K562 (cell line): ENCODE data around the gene HTR5A. TPM values are rescaled to one million over a fixed set of nuclear protein-coding genes. Genes with fewer than 3 reads are reported as not detected.

Experiments used
- CBX8 ChIP-seq: fragments of 200-600 bp; sonication (generic); IDR thresholded peaks from 2 replicates; pipeline ENCODE4 v1.6.1; 2012; ENCODE audit warnings: borderline replicate concordance, mixed run types, low read depth, mild to moderate bottlenecking, moderate library complexity, mixed read lengths, low read length, control low read depth, inconsistent platforms; ENCODE audit not compliant: poor library complexity, severe bottlenecking; ENCODE audit errors: extremely low read depth
- ERF ChIP-seq: fragments of 450-650 bp; formaldehyde crosslinking; IDR thresholded peaks from 2 replicates; pipeline ENCODE4 v1.4.0; 2020; ENCODE audit warnings: mild to moderate bottlenecking, mixed read lengths
- FOXJ3 ChIP-seq: sonication (generic); formaldehyde crosslinking; IDR thresholded peaks from 2 replicates; pipeline ENCODE4 v1.4.0; 2020; ENCODE audit warnings: mild to moderate bottlenecking, missing genetic modification reagents
- HMG20B ChIP-seq: fragments of 250-450 bp; sonication (Bioruptor Pico); IDR thresholded peaks from 2 replicates; pipeline ENCODE4 v1.5.0; 2021; ENCODE audit warnings: mild to moderate bottlenecking
- JUN ChIP-seq, 2 experiments: sonication (generic) in 1 of 2; formaldehyde crosslinking in 1 of 2; IDR thresholded peaks; 2 replicates each; pipeline versions ENCODE4 v1.6.1 to v1.8.0; 2012 to 2022; ENCODE audit warnings: borderline replicate concordance in 2 of 2, mild to moderate bottlenecking in 2 of 2, improper control_type of control experiment in 1 of 2, low read depth in 1 of 2, low read length in 1 of 2, missing genetic modification reagents in 1 of 2
- MEF2D ChIP-seq: conservative IDR thresholded peaks from 2 replicates; pipeline ENCODE4 v1.6.1; 2016; ENCODE audit warnings: low read depth, missing genetic modification characterization, missing compliant biosample characterization
- NCOA6 ChIP-seq: fragments of 450-650 bp; IDR thresholded peaks from 2 replicates; pipeline ENCODE4 v1.6.1; 2017; ENCODE audit warnings: mild to moderate bottlenecking
- PYGO2 ChIP-seq: fragments of 450-650 bp; IDR thresholded peaks from 2 replicates; pipeline ENCODE4 v1.6.1; 2016; ENCODE audit warnings: mild to moderate bottlenecking, missing genetic modification characterization, moderate library complexity, missing compliant biosample characterization
- RBM25 ChIP-seq: fragments of 200-400 bp; formaldehyde crosslinking; IDR thresholded peaks from 2 replicates; pipeline ENCODE4 v1.6.1; 2018; ENCODE audit warnings: low read length, low read depth, moderate library complexity; ENCODE audit not compliant: severe bottlenecking
- RBM34 ChIP-seq: fragments of 200-400 bp; formaldehyde crosslinking; IDR thresholded peaks from 2 replicates; pipeline ENCODE4 v1.6.1; 2018; ENCODE audit warnings: low read length, borderline replicate concordance; ENCODE audit not compliant: insufficient read depth
- RBM39 ChIP-seq: fragments of 200-400 bp; formaldehyde crosslinking; optimal IDR thresholded peaks from 2 replicates; pipeline ENCODE3; 2018; ENCODE audit warnings: low read depth, low read length
- SETDB1 ChIP-seq: IDR thresholded peaks from one replicate; pipeline ENCODE4 v1.6.1; 2012; ENCODE audit warnings: low read length, control low read depth, inconsistent platforms
- SP2 ChIP-seq: IDR thresholded peaks from 2 replicates; pipeline ENCODE4 v1.6.1; 2011; ENCODE audit warnings: mild to moderate bottlenecking, low read depth, low read length, moderate library complexity; ENCODE audit not compliant: poor library complexity, severe bottlenecking; ENCODE audit errors: extremely low read depth
- SRSF1 ChIP-seq: fragments of 200-400 bp; formaldehyde crosslinking; IDR thresholded peaks from 2 replicates; pipeline ENCODE4 v1.6.1; 2017; ENCODE audit warnings: mild to moderate bottlenecking, low read depth, low read length, moderate library complexity
- ZEB2 ChIP-seq: fragments of 450-650 bp; IDR thresholded peaks from 2 replicates; pipeline ENCODE4 v1.6.1; 2016
- ZNF41 ChIP-seq: fragments of 250-450 bp; sonication (Bioruptor Pico); conservative IDR thresholded peaks from 2 replicates; pipeline ENCODE4 v1.4.0; 2020; ENCODE audit warnings: mild to moderate bottlenecking
- polyA plus RNA-seq, 8 experiments: library from polyadenylated mRNA; depleted of rRNA in 4 of 8; stranded (reverse) in 5 of 8; unstranded in 3 of 8; fragments of >200 nt; fragmentation: Nextera tagmentation in 2 of 8; fragmentation: Illumina TruSeq in 1 of 8; extraction: Ambion mirVana in 2 of 8; extraction: Trizol in 1 of 8; gene quantifications; 2 replicates each; pipeline versions ENCODE4 v1.2.1 to v1.2.3, GENCODE V29; 2011 to 2014; ENCODE audit warnings: inconsistent platforms in 1 of 8, missing spikeins in 1 of 8
- total RNA-seq, 7 experiments: library from RNA; depleted of rRNA in 6 of 7; stranded (reverse); fragments of >200 nt in 6 of 7; fragmentation: Illumina TruSeq in 2 of 7; extraction: Trizol in 2 of 7; gene quantifications; 2 replicates each; pipeline versions ENCODE4 v1.2.1 to v1.2.3, GENCODE V29; 2011 to 2021; ENCODE audit warnings: low replicate concordance in 1 of 7
- TF ChIP-seq, protein P1 (sequence below): fragments of 450-650 bp; conservative IDR thresholded peaks from 2 replicates; pipeline ENCODE4 v1.6.1; 2016; ENCODE audit warnings: missing genetic modification characterization, low read depth, mild to moderate bottlenecking, control low read depth, missing compliant biosample characterization
- TF ChIP-seq, protein P2 (sequence below), 2 experiments: fragments of 150-350 bp in 1 of 2; IDR thresholded peaks; 2 replicates each; pipeline ENCODE4 v1.6.1; 2012 to 2016; ENCODE audit warnings: low read depth in 2 of 2, low read length in 2 of 2, mild to moderate bottlenecking in 1 of 2, moderate library complexity in 1 of 2
- TF ChIP-seq, protein P3 (sequence below): sonication (generic); formaldehyde crosslinking; IDR thresholded peaks from 2 replicates; pipeline ENCODE4 v1.8.1; 2022; ENCODE audit warnings: missing genetic modification reagents
- TF ChIP-seq, protein P4 (sequence below): fragments of 250-450 bp; sonication (Bioruptor Pico); IDR thresholded peaks from 2 replicates; pipeline ENCODE4 v1.9.0; 2021; ENCODE audit warnings: mild to moderate bottlenecking
- TF ChIP-seq, protein P5 (sequence below): sonication (generic); formaldehyde crosslinking; IDR thresholded peaks from 2 replicates; pipeline ENCODE4 v1.9.0; 2022; ENCODE audit warnings: mild to moderate bottlenecking, missing genetic modification reagents

The HTR5A gene
- total and polyA plus RNA-seq, 9 of the 15 experiments (the other 6 are each of a cell fraction or from before 2014, with no cell fraction given): 0.06 TPM; not detected in 8

DNA sequence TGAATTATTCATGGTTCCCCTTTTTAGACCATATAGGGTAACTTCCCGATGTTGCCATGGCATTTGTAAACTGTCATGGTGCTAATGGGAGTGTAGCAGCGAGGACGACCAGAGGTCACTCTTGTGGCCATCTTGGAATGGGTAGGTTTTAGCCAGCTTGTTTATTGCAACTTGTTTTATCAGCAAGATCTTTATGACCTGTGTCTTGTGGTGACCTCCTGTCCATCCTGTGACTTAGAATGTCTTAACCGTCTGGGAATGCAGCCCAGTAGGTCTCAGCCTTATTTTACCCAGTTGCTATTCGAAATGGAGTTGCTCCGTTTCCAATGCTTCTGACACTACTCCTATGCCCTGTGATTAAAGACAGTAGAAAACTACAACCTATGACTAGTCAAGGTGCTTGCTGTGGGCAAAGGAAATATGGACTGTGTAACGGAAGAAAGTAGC lies 48.4 kb upstream of the HTR5A start (continued):
- TF ChIP-seq, protein P1, sequence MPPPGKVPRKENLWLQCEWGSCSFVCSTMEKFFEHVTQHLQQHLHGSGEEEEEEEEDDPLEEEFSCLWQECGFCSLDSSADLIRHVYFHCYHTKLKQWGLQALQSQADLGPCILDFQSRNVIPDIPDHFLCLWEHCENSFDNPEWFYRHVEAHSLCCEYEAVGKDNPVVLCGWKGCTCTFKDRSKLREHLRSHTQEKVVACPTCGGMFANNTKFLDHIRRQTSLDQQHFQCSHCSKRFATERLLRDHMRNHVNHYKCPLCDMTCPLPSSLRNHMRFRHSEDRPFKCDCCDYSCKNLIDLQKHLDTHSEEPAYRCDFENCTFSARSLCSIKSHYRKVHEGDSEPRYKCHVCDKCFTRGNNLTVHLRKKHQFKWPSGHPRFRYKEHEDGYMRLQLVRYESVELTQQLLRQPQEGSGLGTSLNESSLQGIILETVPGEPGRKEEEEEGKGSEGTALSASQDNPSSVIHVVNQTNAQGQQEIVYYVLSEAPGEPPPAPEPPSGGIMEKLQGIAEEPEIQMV: no peak
- no peak for TF ChIP-seq RBM34
- TF ChIP-seq ERF (CRISPR knock-in tag): peak; percentile 65; the same call in 1 of the 2 replicates
- TF ChIP-seq, protein P2, sequence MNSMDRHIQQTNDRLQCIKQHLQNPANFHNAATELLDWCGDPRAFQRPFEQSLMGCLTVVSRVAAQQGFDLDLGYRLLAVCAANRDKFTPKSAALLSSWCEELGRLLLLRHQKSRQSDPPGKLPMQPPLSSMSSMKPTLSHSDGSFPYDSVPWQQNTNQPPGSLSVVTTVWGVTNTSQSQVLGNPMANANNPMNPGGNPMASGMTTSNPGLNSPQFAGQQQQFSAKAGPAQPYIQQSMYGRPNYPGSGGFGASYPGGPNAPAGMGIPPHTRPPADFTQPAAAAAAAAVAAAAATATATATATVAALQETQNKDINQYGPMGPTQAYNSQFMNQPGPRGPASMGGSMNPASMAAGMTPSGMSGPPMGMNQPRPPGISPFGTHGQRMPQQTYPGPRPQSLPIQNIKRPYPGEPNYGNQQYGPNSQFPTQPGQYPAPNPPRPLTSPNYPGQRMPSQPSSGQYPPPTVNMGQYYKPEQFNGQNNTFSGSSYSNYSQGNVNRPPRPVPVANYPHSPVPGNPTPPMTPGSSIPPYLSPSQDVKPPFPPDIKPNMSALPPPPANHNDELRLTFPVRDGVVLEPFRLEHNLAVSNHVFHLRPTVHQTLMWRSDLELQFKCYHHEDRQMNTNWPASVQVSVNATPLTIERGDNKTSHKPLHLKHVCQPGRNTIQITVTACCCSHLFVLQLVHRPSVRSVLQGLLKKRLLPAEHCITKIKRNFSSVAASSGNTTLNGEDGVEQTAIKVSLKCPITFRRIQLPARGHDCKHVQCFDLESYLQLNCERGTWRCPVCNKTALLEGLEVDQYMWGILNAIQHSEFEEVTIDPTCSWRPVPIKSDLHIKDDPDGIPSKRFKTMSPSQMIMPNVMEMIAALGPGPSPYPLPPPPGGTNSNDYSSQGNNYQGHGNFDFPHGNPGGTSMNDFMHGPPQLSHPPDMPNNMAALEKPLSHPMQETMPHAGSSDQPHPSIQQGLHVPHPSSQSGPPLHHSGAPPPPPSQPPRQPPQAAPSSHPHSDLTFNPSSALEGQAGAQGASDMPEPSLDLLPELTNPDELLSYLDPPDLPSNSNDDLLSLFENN (IDR thresholded peaks at IDR 0.05; ENCODE audit: low read depth in 2 of 2, low read length in 2 of 2): no peak
- no peak for TF ChIP-seq SP2
- no peak for TF ChIP-seq CBX8
- no peak for TF ChIP-seq ZEB2
- no peak for TF ChIP-seq SETDB1
- no peak for TF ChIP-seq JUN (IDR thresholded peaks at IDR 0.05; ENCODE audit: borderline replicate concordance, low read depth, low read length)
- TF ChIP-seq JUN (CRISPR knock-in tag; IDR thresholded peaks at IDR 0.05; ENCODE audit: borderline replicate concordance): no peak
- TF ChIP-seq ZNF41 (CRISPR knock-in tag): no peak
- TF ChIP-seq, protein P3, sequence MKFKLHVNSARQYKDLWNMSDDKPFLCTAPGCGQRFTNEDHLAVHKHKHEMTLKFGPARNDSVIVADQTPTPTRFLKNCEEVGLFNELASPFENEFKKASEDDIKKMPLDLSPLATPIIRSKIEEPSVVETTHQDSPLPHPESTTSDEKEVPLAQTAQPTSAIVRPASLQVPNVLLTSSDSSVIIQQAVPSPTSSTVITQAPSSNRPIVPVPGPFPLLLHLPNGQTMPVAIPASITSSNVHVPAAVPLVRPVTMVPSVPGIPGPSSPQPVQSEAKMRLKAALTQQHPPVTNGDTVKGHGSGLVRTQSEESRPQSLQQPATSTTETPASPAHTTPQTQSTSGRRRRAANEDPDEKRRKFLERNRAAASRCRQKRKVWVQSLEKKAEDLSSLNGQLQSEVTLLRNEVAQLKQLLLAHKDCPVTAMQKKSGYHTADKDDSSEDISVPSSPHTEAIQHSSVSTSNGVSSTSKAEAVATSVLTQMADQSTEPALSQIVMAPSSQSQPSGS (CRISPR knock-in tag): no peak
- no peak for TF ChIP-seq MEF2D (tag)
- no peak for TF ChIP-seq NCOA6
- peak; percentile 57; the same call in 1 of the 2 replicates for TF ChIP-seq PYGO2 (tag)
- no peak for TF ChIP-seq RBM39
- TF ChIP-seq, protein P4, sequence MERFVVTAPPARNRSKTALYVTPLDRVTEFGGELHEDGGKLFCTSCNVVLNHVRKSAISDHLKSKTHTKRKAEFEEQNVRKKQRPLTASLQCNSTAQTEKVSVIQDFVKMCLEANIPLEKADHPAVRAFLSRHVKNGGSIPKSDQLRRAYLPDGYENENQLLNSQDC: no peak
- TF ChIP-seq FOXJ3 (CRISPR knock-in tag): no peak
- TF ChIP-seq, protein P5, sequence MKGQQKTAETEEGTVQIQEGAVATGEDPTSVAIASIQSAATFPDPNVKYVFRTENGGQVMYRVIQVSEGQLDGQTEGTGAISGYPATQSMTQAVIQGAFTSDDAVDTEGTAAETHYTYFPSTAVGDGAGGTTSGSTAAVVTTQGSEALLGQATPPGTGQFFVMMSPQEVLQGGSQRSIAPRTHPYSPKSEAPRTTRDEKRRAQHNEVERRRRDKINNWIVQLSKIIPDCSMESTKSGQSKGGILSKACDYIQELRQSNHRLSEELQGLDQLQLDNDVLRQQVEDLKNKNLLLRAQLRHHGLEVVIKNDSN (CRISPR knock-in tag): no peak
- no peak for TF ChIP-seq SRSF1
- TF ChIP-seq RBM25: no peak
- TF ChIP-seq HMG20B (CRISPR knock-in tag): no peak
